NB4 (cell line): ENCODE data around the gene TACC2.

ENCODE experiments used
- DNase-seq: peaks from one replicate; pipeline ENCODE4 v3.0.0; 2010; ENCODE audit warnings: low read depth
- H3K4me3 ChIP-seq: one replicate; pipeline ENCODE4 v1.5.1; 2011; ENCODE audit warnings: mild to moderate bottlenecking, low read depth, low read length, moderate library complexity
- MYC ChIP-seq: IDR thresholded peaks from 2 replicates; pipeline ENCODE4 v1.6.1; 2011; ENCODE audit warnings: low read depth, low read length
- POLR2A ChIP-seq: IDR thresholded peaks from 2 replicates; pipeline ENCODE4 v1.6.1; 2011; ENCODE audit warnings: mild to moderate bottlenecking; ENCODE audit not compliant: insufficient read length; ENCODE audit errors: extremely low read depth
- TF ChIP-seq, protein P1 (sequence below): IDR thresholded peaks from one replicate; pipeline ENCODE4 v1.5.1; 2012; ENCODE audit warnings: low read depth, low read length
- TF ChIP-seq, protein P2 (sequence below): IDR thresholded peaks from 2 replicates; pipeline ENCODE4 v1.6.1; 2011; ENCODE audit warnings: low read depth, low read length

TACC2 gene

DNA sequence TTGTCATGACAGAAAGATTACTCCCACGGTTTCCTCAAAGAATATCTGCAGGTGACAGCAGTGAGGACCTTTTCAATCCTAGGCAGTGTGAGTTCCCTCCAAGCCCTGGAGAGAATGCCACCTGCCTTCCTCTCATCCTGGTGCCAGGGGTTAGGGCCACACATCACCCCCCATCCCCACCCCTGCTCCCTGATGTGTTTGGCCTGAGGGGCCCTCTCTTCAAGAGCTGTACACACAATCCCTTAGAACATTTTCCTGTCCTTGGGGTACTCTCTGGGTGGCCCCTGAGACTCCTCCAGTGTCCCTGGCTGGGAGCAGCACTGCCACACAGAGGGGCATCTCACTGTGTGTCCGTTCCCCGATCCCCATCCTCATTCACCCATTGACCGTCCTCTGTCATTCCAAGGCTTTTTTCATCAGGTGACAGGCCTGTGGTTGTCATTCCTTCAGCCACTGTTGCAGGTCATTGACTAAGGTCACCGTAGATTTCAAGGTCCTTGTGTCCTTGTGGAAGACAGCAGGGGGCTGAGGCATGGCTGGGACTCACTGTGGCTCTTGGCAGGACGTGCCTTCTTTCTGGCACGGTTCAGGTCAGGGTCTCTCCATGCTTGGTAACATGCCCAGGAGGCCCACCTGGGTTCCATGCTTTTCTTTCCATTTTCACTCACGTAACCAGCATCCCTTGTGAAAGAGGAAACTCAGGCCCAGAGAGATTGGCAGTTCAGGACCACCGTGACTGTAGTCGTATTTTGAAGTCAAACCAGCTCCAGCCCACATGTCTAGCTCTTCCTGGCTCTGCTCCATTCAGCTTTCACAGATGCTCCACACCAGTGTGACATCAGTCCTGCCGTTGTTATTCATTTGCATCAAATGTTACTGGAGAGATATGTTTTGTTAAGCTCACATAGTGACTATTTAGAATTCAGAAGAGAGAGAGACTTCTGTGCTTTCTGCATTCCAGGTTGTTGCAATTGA is 255.3 kb downstream of the TACC2 start:
- H3K4me3 ChIP-seq = no peak overlapping the region
- TF ChIP-seq, protein P1, sequence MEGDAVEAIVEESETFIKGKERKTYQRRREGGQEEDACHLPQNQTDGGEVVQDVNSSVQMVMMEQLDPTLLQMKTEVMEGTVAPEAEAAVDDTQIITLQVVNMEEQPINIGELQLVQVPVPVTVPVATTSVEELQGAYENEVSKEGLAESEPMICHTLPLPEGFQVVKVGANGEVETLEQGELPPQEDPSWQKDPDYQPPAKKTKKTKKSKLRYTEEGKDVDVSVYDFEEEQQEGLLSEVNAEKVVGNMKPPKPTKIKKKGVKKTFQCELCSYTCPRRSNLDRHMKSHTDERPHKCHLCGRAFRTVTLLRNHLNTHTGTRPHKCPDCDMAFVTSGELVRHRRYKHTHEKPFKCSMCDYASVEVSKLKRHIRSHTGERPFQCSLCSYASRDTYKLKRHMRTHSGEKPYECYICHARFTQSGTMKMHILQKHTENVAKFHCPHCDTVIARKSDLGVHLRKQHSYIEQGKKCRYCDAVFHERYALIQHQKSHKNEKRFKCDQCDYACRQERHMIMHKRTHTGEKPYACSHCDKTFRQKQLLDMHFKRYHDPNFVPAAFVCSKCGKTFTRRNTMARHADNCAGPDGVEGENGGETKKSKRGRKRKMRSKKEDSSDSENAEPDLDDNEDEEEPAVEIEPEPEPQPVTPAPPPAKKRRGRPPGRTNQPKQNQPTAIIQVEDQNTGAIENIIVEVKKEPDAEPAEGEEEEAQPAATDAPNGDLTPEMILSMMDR = no peak
- TF ChIP-seq POLR2A (no peak), MYC (no peak)
- no peak for DNase-seq

DNA sequence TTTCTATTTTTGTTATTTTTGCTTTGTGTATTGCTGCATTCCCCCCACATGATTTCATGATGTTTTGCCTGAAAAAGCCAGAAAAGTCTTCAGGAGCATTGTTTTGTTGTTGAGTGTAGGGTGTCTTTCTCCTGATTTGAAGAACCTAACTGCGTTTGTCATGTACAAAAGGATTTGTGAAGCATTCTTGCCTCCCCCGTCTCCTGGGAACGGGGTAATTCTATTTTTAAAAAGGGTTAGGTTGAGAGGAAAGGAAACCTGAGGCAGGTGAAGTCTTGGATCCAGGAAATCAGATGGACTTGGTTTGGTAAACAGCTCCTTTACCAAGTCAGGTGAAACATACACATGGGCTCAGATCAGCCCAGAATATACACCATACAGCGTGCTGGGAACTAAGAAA is 256.2 kb downstream of the TACC2 start:
- no peak for DNase-seq
- no peak for TF ChIP-seq POLR2A
- TF ChIP-seq, protein P1 = no peak
- no peak for TF ChIP-seq MYC
- TF ChIP-seq, protein P2, sequence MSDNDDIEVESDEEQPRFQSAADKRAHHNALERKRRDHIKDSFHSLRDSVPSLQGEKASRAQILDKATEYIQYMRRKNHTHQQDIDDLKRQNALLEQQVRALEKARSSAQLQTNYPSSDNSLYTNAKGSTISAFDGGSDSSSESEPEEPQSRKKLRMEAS = no peak
- H3K4me3 ChIP-seq = no peak overlapping the region

DNA sequence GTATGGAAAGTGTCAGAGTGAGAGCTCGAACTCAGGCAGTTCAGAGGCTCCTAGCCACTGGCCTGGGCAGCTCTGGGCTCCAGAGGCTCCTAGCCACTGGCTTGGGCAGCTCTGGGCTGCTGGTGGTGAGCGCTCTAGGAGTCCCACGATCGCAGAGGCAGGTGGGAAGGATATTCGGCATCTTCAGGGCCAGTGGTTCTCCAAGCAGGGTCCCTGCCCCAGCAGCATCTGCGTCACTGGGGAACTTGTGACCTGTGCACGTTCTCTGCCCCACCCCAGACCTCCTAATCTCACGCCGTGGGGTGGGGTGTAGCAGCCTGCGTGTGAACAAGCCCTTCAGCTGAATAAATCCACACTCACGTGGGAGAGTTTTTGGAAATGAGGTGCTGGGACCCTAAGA is 256.9 kb downstream of the TACC2 start:
- TF ChIP-seq POLR2A (no peak), MYC (no peak)
- TF ChIP-seq, protein P1 = no peak
- no peak overlapping the region for H3K4me3 ChIP-seq
- DNase-seq = no peak

DNA sequence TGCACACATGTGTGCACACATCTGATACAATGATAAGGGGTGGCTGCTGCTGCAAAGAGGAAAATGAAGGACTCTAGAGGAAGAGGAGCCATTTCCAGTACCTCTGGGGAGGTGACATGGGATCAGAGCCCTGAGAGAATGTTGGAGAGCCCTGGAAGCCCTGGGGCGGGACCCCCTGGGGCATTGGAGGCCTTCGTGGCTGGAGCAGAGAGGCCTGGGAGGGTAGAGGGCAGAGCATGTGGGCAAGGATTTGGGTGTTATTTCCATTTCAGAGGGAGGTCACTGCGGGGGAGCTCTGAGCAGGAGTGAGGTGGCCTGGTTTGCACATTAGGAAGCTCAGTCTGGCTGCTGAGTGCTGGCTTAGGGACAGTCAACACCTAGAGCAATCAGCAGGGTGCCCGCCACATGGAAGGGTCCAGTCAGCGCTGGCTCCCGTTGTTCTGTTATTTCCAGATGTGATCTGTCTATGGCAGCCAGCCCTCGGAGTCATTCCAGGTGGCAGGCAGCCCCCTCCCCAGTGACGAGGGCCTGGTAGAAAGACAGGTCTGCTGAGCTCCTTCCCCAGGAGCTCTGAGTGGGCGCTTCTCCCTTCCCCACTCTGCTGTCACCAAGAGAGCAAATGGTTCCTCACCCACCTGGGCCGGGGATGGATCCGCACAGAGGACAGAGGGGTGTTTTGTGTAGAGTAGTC is 258.0 kb downstream of the TACC2 start:
- no peak for DNase-seq
- TF ChIP-seq, protein P1 = no peak
- TF ChIP-seq, protein P2 = no peak
- TF ChIP-seq POLR2A (no peak), MYC (no peak)
- no peak overlapping the region for H3K4me3 ChIP-seq

DNA sequence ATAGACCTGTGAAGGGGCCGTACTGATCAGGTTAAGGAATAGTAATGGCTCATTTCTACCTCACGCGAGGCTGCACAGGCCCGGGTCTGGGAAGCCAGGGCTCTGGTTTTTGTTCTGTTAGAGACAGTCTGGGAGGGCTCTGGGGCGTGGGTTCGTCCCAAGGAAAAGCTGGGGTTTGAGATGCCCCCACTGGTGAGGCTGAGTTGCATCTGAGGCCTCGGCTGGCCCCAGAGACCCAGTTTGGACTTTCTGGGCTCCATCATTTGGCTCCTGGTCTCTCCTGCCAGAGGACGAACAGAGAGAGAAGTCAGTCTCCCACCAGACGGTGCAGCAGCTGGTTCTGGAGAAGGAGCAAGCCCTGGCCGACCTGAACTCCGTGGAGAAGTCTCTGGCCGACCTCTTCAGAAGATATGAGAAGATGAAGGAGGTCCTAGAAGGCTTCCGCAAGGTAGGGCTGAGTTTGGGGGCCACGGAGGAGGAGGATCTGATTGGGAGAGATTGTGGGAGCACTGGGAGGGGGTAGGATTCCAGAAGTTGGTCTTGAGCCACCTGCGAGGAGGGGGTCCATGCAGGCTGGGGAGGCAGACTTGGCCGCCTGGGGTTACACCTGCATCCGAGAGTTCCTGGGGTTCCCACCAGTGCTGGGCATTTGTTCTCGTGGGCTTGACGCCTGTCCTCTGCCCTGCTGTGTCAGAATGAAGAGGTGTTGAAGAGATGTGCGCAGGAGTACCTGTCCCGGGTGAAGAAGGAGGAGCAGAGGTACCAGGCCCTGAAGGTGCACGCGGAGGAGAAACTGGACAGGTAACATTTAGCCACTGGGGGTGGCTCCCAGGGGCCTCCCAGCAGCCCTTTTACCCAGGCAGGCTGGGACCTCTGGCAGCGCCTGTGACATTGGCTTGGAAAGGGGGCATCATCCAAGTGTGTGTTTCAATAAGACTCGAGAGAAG is 259.7 kb downstream of the TACC2 start:
- no peak for DNase-seq
- H3K4me3 ChIP-seq = no peak overlapping the region
- TF ChIP-seq, protein P2 = no peak
- TF ChIP-seq, protein P1 = no peak
- TF ChIP-seq POLR2A (no peak), MYC (no peak)
